Prostate gland (tissue), 2 donors: ENCODE results near the gene ZNF599.

Source experiments
- POLR2A ChIP-seq: fragments of 450-650 bp; IDR thresholded peaks from one replicate; pipeline ENCODE4 v1.6.1; 2016; ENCODE audit warnings: antibody characterized with exemption, mild to moderate bottlenecking
- POLR2AphosphoS5 ChIP-seq: sonication (generic); formaldehyde crosslinking; IDR thresholded peaks from one replicate; pipeline ENCODE4 v1.6.1; 2017; ENCODE audit warnings: antibody characterized with exemption
- TF ChIP-seq, protein P1 (sequence below), 4 experiments: fragments of 200-600 bp in 2 of 4; fragments of 450-650 bp in 2 of 4; sonication (generic) in 2 of 4; IDR thresholded peaks; 1 replicate in 3 of 4; 2 replicates in 1 of 4; pipeline ENCODE4 v1.5.1; 2016 to 2019; ENCODE audit warnings: antibody characterized with exemption in 4 of 4, mild to moderate bottlenecking in 2 of 4, moderate library complexity in 2 of 4

DNA sequence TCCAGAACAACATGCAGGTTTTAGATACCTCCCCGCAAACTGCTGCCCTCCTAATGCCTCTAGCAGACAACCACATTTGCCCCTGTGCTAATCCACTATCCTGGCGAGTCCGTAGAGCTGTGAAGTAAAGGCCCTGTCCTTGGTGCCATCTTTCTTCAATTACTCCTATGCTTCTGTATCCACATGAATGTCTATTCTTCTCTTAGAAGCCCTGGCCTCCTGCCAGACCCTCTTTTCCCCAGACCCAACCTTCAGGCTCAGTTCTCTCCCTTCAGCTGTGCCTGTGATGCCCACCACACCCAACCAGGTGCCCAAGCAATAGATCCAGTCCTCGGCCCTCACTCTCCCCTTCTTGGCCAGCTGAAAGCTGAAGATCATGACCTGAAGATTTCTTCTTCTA is 31.1 kb upstream of the ZNF599 start:
- no peak for TF ChIP-seq POLR2A
- TF ChIP-seq, protein P1, sequence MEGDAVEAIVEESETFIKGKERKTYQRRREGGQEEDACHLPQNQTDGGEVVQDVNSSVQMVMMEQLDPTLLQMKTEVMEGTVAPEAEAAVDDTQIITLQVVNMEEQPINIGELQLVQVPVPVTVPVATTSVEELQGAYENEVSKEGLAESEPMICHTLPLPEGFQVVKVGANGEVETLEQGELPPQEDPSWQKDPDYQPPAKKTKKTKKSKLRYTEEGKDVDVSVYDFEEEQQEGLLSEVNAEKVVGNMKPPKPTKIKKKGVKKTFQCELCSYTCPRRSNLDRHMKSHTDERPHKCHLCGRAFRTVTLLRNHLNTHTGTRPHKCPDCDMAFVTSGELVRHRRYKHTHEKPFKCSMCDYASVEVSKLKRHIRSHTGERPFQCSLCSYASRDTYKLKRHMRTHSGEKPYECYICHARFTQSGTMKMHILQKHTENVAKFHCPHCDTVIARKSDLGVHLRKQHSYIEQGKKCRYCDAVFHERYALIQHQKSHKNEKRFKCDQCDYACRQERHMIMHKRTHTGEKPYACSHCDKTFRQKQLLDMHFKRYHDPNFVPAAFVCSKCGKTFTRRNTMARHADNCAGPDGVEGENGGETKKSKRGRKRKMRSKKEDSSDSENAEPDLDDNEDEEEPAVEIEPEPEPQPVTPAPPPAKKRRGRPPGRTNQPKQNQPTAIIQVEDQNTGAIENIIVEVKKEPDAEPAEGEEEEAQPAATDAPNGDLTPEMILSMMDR (IDR thresholded peaks at IDR 0.05): no peak
- no peak for TF ChIP-seq POLR2AphosphoS5
